CD14-positive monocyte (primary cell): ENCODE measurements around the gene ZNF423. TPM values are rescaled to one million over a fixed set of nuclear protein-coding genes. Genes with fewer than 3 reads are reported as not detected.
A peak's percentile ranks its signal among the peaks of the same experiment; 100 is the strongest.

ENCODE experiments used
- DNase-seq, 3 donors: peaks; one replicate each; pipeline ENCODE4 v3.0.0-alpha.2; 2011 to 2022
- H2AFZ ChIP-seq: 2 replicates; pipeline ENCODE4 v1.6.0; 2012; ENCODE audit warnings: mild to moderate bottlenecking, low read depth, low read length, inconsistent platforms; ENCODE audit not compliant: insufficient read depth, poor library complexity, severe bottlenecking
- H3K27ac ChIP-seq, 2 donors: 1 replicate in 1 of 2; 2 replicates in 1 of 2; pipeline ENCODE4 v1.5.1; 2012 to 2013; ENCODE audit warnings: low read length in 2 of 2, control low read depth in 1 of 2, inconsistent platforms in 1 of 2, low read depth in 1 of 2, mild to moderate bottlenecking in 1 of 2
- H3K27me3 ChIP-seq, 2 donors: one replicate each; pipeline versions ENCODE4 v1.6.0 to v1.6.1; 2011 to 2013; ENCODE audit warnings: low read length in 2 of 2; ENCODE audit not compliant: control insufficient read depth in 2 of 2, insufficient read depth in 2 of 2
- H3K36me3 ChIP-seq, 2 donors: replicated peaks in 1 of 2; 1 replicate in 1 of 2; 2 replicates in 1 of 2; pipeline versions ENCODE4 v1.5.1 to v1.6.1; 2012 to 2013; ENCODE audit warnings: low read length in 2 of 2, control low read depth in 1 of 2, inconsistent platforms in 1 of 2, mild to moderate bottlenecking in 1 of 2; ENCODE audit not compliant: insufficient read depth in 2 of 2, control insufficient read depth in 1 of 2
- H3K4me1 ChIP-seq, 2 donors: 1 replicate in 1 of 2; 2 replicates in 1 of 2; pipeline versions ENCODE4 v1.5.1 to v1.6.1; 2012 to 2013; ENCODE audit warnings: low read length in 2 of 2, control low read depth in 1 of 2, inconsistent platforms in 1 of 2, mild to moderate bottlenecking in 1 of 2, moderate library complexity in 1 of 2; ENCODE audit not compliant: insufficient read depth in 2 of 2, control insufficient read depth in 1 of 2
- H3K4me2 ChIP-seq: replicated peaks from 2 replicates; pipeline ENCODE3; 2012; ENCODE audit warnings: low read length, moderate library complexity, mild to moderate bottlenecking; ENCODE audit not compliant: poor library complexity, severe bottlenecking; ENCODE audit errors: extremely low read depth
- H3K4me3 ChIP-seq, 3 experiments: fragments of 200-600 bp in 1 of 3; sonication (generic) in 1 of 3; replicated peaks in 1 of 3; 1 replicate in 2 of 3; 2 replicates in 1 of 3; pipeline ENCODE4 v1.5.1; 2011 to 2013; ENCODE audit warnings: low read length in 3 of 3, mild to moderate bottlenecking in 3 of 3, control low read depth in 2 of 3, low read depth in 2 of 3, inconsistent platforms in 1 of 3, moderate library complexity in 1 of 3
- H3K79me2 ChIP-seq: 2 replicates; pipeline ENCODE4 v1.6.0; 2012; ENCODE audit warnings: mild to moderate bottlenecking, control low read depth, inconsistent platforms, low read length, moderate library complexity; ENCODE audit not compliant: insufficient read depth
- H3K9ac ChIP-seq: 2 replicates; pipeline ENCODE4 v1.6.0; 2017; ENCODE audit warnings: low read length, mild to moderate bottlenecking; ENCODE audit not compliant: insufficient read depth, poor library complexity, severe bottlenecking
- H3K9me3 ChIP-seq, 2 donors: replicated peaks in 1 of 2; 1 replicate in 1 of 2; 2 replicates in 1 of 2; pipeline versions ENCODE4 v1.5.1 to v1.6.1; 2012 to 2013; ENCODE audit warnings: low read length in 2 of 2, control low read depth in 1 of 2; ENCODE audit not compliant: control insufficient read depth in 1 of 2, insufficient read depth in 1 of 2
- H4K20me1 ChIP-seq: 2 replicates; pipeline ENCODE4 v1.6.0; 2012; ENCODE audit warnings: mild to moderate bottlenecking, low read length, control low read depth, moderate library complexity; ENCODE audit not compliant: insufficient read depth
- H3K27ac Mint-ChIP-seq, 7 donors: one replicate each; pipeline ENCODE4 v1.8.0; 2020; ENCODE audit warnings: mild to moderate bottlenecking in 7 of 7, mixed read lengths in 7 of 7, moderate library complexity in 6 of 7, inconsistent platforms in 2 of 7
- H3K27me3 Mint-ChIP-seq, 3 donors: one replicate each; pipeline ENCODE4 v1.8.0; 2021 to 2022; ENCODE audit warnings: low read depth in 3 of 3, mild to moderate bottlenecking in 3 of 3, mixed read lengths in 3 of 3, moderate library complexity in 3 of 3, inconsistent platforms in 1 of 3
- H3K36me3 Mint-ChIP-seq, 2 donors: one replicate each; pipeline ENCODE4 v1.8.0; 2020; ENCODE audit warnings: mixed read lengths in 2 of 2, inconsistent platforms in 1 of 2, mild to moderate bottlenecking in 1 of 2
- H3K4me1 Mint-ChIP-seq: one replicate; pipeline ENCODE4 v1.8.0; 2020; ENCODE audit warnings: mild to moderate bottlenecking, mixed read lengths
- H3K4me3 Mint-ChIP-seq, 2 donors: one replicate each; pipeline ENCODE4 v1.8.0; 2020; ENCODE audit warnings: mild to moderate bottlenecking in 2 of 2, mixed read lengths in 2 of 2, moderate library complexity in 1 of 2
- H3K9me3 Mint-ChIP-seq, 7 donors: one replicate each; pipeline ENCODE4 v1.8.0; 2020 to 2022; ENCODE audit warnings: mixed read lengths in 7 of 7, mild to moderate bottlenecking in 6 of 7, moderate library complexity in 6 of 7, inconsistent platforms in 2 of 7
- WGBS: methylation state at CpG from one replicate; pipeline ENCODE4 v1.1.5; 2013; ENCODE audit warnings: missing lambda C conversion rate; ENCODE audit not compliant: insufficient coverage; 5-methylcytosine and 5-hydroxymethylcytosine counted together
- intact Hi-C, 2 donors: fragments of 100-400 bp; cut with micrococcal nuclease; formaldehyde crosslinking; loops; one replicate each; pipeline versions ENCODE4 v1.15.0 to v1.15.1; 2023
- polyA plus RNA-seq, 3 donors: library from polyadenylated mRNA; depleted of rRNA in 1 of 3; unstranded in 2 of 3; stranded (reverse) in 1 of 3; fragments of 300-500 nt in 2 of 3; fragments of >200 nt in 1 of 3; fragmentation: Illumina TruSeq in 2 of 3; gene quantifications; 1 replicate in 2 of 3; 2 replicates in 1 of 3; pipeline ENCODE4 v1.2.3, GENCODE V29; 2012 to 2021
- TF ChIP-seq, protein P1 (sequence below): fragments of 200-600 bp; IDR thresholded peaks from one replicate; pipeline ENCODE4 v1.8.0; 2022; ENCODE audit warnings: antibody characterized with exemption, mild to moderate bottlenecking

The ZNF423 gene
- polyA plus RNA-seq, 3 donors = not detected

DNA sequence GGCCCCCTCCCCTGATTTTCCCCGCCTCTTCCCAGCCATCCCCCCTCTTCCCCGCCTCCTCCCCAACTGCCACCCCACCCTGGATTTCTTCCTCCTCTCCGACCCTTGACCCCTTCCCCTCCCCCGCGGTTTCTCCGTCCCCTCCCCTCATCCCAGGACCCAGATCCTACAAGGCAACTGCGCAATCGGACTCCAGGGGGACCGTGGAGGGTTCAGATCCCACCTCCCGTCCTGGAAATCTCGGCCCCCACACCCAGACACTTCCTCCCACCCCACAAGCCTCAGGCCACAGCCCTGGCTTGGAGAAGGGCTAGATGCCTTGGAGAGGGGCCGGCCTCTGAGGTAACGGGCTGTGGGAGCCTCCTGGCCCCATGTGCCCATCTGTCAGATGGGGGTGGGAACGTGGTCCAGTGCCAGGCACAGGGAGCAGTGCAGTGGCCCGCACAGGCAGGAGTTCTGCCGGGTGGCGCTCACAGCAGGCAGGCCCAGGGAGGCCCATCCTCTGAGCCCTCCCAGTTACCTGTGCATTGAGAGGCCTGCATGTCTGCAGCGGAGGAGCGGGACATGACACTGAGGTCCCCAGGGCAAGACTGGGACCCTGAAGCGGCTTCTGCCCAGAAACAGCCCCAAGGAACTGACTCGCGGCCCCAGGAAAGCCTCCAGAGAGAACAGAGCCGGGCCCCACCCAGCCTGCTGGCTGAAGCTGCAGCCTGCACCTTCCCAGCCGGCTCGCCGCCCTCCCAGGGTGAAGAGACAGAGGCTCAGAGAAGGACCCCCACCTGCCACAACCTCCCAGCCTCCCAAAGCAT is 16.7 kb downstream of the ZNF423 start:
- Mint-ChIP-seq H3K27ac (no peak overlapping the region), H3K4me3 (peak overlapping the region in 1 of 2 donors; percentile 31), H3K36me3 (no peaks in the 10 kb centered on the region), H3K9me3 (peaks cover 0 to 2% (median 0%) of the 10 kb centered on the region in 7 donors), H3K27me3 (peaks cover 23 to 44% (median 31%) of the 10 kb centered on the region in 3 donors), H3K4me1 (no peaks in the 10 kb centered on the region)
- no peaks in the 10 kb centered on the region for H3K4me1 ChIP-seq
- H3K4me3 ChIP-seq = no peak overlapping the region
- no peak overlapping the region for H2AFZ ChIP-seq
- no peak overlapping the region for H3K9ac ChIP-seq
- H3K4me2 ChIP-seq = no peak overlapping the region
- no peaks in the 10 kb centered on the region for H3K36me3 ChIP-seq
- H4K20me1 ChIP-seq = no peaks in the 10 kb centered on the region
- TF ChIP-seq, protein P1, sequence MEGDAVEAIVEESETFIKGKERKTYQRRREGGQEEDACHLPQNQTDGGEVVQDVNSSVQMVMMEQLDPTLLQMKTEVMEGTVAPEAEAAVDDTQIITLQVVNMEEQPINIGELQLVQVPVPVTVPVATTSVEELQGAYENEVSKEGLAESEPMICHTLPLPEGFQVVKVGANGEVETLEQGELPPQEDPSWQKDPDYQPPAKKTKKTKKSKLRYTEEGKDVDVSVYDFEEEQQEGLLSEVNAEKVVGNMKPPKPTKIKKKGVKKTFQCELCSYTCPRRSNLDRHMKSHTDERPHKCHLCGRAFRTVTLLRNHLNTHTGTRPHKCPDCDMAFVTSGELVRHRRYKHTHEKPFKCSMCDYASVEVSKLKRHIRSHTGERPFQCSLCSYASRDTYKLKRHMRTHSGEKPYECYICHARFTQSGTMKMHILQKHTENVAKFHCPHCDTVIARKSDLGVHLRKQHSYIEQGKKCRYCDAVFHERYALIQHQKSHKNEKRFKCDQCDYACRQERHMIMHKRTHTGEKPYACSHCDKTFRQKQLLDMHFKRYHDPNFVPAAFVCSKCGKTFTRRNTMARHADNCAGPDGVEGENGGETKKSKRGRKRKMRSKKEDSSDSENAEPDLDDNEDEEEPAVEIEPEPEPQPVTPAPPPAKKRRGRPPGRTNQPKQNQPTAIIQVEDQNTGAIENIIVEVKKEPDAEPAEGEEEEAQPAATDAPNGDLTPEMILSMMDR = no peak
- intact Hi-C loops = no loop called here
- 86% methylated on average over 20 of the region's 26 CpGs for WGBS
- DNase-seq = no peak
- H3K9me3 ChIP-seq = no peaks in the 10 kb centered on the region
- no peaks in the 10 kb centered on the region for H3K79me2 ChIP-seq
- peaks cover 3 to 39% of the 10 kb centered on the region in 2 donors for H3K27me3 ChIP-seq
- no peak overlapping the region for H3K27ac ChIP-seq

DNA sequence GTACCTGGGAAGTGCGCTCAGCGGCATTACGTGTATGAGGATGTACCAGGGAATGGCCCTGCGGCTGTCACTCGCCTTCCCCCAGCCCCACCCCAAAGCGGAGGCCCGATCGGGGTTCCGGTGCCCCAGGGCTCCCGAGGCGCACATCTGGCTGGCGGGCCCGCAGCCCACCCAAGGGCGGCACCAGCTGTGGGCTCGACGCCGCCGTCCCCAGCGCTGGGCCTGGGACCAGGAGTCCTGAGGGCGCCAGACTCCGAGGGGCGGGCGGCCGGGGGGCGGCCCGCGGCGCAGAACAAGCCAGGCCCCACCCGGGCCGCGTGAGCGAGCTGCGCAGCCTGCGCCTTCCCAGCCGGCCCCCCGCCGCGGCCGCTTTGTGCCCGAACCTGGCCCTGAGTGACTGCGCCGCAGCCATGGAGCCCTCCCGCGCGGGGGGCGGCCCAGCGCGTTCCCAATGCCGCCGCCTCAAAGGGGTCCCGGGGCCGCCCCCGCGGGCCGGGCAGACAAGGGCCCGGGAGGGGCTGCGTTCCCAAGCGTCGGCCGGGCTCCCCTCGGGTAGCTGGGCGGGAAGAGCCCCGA is 17.4 kb downstream of the ZNF423 start:
- H3K9ac ChIP-seq = no peak overlapping the region
- no peak overlapping the region for H3K4me2 ChIP-seq
- no peaks in the 10 kb centered on the region for H3K4me1 ChIP-seq
- H2AFZ ChIP-seq = no peak overlapping the region
- TF ChIP-seq, protein P1 = no peak
- H3K27ac ChIP-seq = no peak overlapping the region
- intact Hi-C loops = no loop called here
- 13% methylated on average over 63 of the region's 63 CpGs for WGBS
- Mint-ChIP-seq H3K36me3 (no peaks in the 10 kb centered on the region), H3K4me1 (no peaks in the 10 kb centered on the region), H3K9me3 (peaks cover 0 to 2% (median 0%) of the 10 kb centered on the region in 7 donors), H3K27me3 (peaks cover 22 to 42% (median 31%) of the 10 kb centered on the region in 3 donors), H3K27ac (no peak overlapping the region), H3K4me3 (peak overlapping the region in 1 of 2 donors; percentile 73)
- DNase-seq = no peak
- no peaks in the 10 kb centered on the region for H4K20me1 ChIP-seq
- H3K27me3 ChIP-seq = peaks cover 3 to 39% of the 10 kb centered on the region in 2 donors
- H3K36me3 ChIP-seq = no peaks in the 10 kb centered on the region
- no peak overlapping the region for H3K4me3 ChIP-seq
- H3K79me2 ChIP-seq = no peaks in the 10 kb centered on the region
- no peaks in the 10 kb centered on the region for H3K9me3 ChIP-seq
